Lower leg skin (tissue), 4 donors: ENCODE data around the gene ZFPM1. TPM values are rescaled to one million over a fixed set of nuclear protein-coding genes. Genes with fewer than 3 reads are reported as not detected.
"Not testable (repeated sequence)": the region's sequence is repeated elsewhere in the genome, so short reads cannot be mapped to it uniquely, and the experiment has no call there.

Experiments
- DNase-seq, 2 donors: peaks; one replicate each; pipeline ENCODE4 v3.0.0-alpha.2; 2019; ENCODE audit warnings: low spot score in 2 of 2
- H3K4me3 ChIP-seq: fragments of 200-600 bp; sonication (generic); 2 replicates; pipeline ENCODE4 v1.5.1; 2017; ENCODE audit warnings: mild to moderate bottlenecking, low read depth; ENCODE audit not compliant: poor library complexity, severe bottlenecking
- POLR2A ChIP-seq, 2 donors: fragments of 450-650 bp; IDR thresholded peaks; one replicate each; pipeline ENCODE4 v1.6.1; 2016 to 2017; ENCODE audit warnings: antibody characterized with exemption in 2 of 2, mild to moderate bottlenecking in 1 of 2, moderate library complexity in 1 of 2
- WGBS, 2 donors: methylation state at CpG; one replicate each; pipeline ENCODE4 v1.1.5; 2018; 5-methylcytosine and 5-hydroxymethylcytosine counted together
- intact Hi-C: fragments of 100-400 bp; cut with DNase I; formaldehyde crosslinking; loops from one replicate; pipeline ENCODE4 v1.15.0; 2023; ENCODE audit warnings: low total_unique reads
- total RNA-seq, 4 donors: library from RNA; depleted of rRNA; stranded (reverse); fragments of >200 nt; gene quantifications; one replicate each; pipeline ENCODE4 v1.1.0, GENCODE V29; 2016
- TF ChIP-seq, protein P1 (sequence below), 3 donors: fragments of 450-650 bp; IDR thresholded peaks; one replicate each; pipeline ENCODE4 v1.5.1; 2016; ENCODE audit warnings: antibody characterized with exemption in 3 of 3, mild to moderate bottlenecking in 3 of 3, moderate library complexity in 2 of 3

Gene ZFPM1
- total RNA-seq, 4 donors from 2014 or later, result 2.0 to 4.0 (median 3.1) TPM

DNA sequence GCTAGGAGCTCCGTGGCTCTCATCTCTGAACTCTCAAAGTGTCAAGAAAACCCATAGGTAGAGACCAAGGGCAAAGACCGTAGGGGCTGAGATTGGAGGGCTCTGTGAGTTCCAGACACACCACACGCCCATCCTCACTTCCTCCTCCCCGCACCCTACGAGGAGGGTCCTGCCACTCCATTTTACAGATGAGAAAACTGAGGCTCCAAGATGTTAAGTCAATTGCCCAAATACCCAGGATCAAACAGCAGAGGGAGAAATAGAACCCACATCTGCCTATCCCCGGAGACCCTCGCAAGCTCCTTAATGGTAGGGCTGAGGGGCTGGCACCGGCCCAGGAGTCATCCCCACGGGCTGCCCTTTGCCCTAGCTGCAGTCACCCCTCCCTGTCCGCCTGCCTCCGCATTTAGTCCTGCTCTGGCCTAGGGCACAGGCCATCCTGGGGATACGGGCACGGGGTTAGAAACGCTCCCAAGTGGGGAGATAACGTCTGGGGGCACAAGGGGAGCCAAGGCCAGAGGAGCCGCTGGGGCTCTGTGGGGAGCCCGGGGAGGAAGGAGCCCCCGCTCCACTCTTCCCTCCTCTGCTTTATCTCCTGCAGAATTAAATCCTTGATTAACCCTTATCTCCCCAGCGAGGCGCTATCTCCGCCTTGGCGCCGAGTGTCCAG, 63.0 kb downstream of the ZFPM1 start:
- DNase-seq, result no peak
- TF ChIP-seq, protein P1, sequence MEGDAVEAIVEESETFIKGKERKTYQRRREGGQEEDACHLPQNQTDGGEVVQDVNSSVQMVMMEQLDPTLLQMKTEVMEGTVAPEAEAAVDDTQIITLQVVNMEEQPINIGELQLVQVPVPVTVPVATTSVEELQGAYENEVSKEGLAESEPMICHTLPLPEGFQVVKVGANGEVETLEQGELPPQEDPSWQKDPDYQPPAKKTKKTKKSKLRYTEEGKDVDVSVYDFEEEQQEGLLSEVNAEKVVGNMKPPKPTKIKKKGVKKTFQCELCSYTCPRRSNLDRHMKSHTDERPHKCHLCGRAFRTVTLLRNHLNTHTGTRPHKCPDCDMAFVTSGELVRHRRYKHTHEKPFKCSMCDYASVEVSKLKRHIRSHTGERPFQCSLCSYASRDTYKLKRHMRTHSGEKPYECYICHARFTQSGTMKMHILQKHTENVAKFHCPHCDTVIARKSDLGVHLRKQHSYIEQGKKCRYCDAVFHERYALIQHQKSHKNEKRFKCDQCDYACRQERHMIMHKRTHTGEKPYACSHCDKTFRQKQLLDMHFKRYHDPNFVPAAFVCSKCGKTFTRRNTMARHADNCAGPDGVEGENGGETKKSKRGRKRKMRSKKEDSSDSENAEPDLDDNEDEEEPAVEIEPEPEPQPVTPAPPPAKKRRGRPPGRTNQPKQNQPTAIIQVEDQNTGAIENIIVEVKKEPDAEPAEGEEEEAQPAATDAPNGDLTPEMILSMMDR (IDR thresholded peaks at IDR 0.05), result no peak
- no peak for TF ChIP-seq POLR2A (IDR thresholded peaks at IDR 0.05)
- WGBS, 2 donors, result 78 to 82% methylated on average over 23 of the region's 23 CpGs
- intact Hi-C loops, result no loop called here
- H3K4me3 ChIP-seq, result no peak overlapping the region

DNA sequence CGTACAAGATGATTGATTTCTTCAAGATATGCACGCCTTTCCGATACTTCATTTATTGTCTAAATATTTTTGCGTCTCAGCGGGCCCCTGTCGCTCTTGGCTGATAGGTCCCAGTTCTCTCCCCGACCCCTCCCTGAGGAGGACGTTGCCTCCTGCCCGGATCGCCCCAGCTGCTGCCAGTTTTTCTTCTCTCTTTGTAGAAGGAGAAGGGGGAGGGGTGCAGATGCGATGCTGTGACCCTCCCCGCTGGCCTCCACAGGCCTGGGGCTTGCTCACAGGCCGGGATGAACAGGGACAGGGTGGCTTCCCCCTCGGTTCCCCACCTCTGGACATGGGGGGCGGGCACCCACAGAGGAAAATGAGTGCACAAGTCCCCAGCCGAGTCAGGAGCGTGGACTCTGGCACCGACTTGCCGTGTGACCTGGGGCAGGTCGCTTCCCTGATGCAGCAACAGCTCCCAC, 63.6 kb downstream of the ZFPM1 start:
- intact Hi-C loops, result no loop called here
- 76 to 83% methylated on average over 19 to 20 of the region's 20 CpGs for WGBS, 2 donors
- no peak overlapping the region for H3K4me3 ChIP-seq
- no peak for TF ChIP-seq POLR2A (IDR thresholded peaks at IDR 0.05)
- TF ChIP-seq, protein P1 (IDR thresholded peaks at IDR 0.05), result no peak
- no peak for DNase-seq

DNA sequence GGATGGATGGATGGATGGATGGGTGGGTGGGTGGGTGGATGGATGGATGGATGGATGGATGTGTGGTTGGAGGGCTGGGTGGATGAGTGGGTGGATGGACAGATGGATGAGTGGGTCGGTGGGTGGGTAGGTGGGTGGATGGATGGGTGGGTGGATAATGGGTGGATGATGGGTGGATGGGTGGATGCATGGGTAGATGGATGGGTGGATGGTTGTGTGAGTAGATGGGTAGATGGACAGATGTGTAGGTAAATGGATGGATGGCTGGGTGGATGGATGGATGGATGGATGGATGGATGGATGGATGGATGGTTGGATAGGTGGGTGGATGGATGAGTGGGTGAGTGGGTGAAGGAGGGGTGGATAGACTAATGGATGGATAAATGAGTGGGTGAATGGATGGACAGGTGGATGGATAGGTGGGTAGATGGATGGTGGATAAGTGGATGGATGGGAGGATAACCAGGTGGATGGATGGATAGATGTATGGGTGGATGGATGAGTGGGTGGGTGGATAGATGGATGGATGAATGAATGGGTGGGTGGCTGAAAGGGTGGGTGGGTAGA, 64.2 kb downstream of the ZFPM1 start:
- DNase-seq, H3K4me3 ChIP-seq, intact Hi-C loops: not testable (repeated sequence)
- 89 to 92% methylated on average over 1 of the region's 1 CpG for WGBS, 2 donors
- TF ChIP-seq, protein P1 (IDR thresholded peaks at IDR 0.05), result peak in 1 of 3 donors; percentile 13

DNA sequence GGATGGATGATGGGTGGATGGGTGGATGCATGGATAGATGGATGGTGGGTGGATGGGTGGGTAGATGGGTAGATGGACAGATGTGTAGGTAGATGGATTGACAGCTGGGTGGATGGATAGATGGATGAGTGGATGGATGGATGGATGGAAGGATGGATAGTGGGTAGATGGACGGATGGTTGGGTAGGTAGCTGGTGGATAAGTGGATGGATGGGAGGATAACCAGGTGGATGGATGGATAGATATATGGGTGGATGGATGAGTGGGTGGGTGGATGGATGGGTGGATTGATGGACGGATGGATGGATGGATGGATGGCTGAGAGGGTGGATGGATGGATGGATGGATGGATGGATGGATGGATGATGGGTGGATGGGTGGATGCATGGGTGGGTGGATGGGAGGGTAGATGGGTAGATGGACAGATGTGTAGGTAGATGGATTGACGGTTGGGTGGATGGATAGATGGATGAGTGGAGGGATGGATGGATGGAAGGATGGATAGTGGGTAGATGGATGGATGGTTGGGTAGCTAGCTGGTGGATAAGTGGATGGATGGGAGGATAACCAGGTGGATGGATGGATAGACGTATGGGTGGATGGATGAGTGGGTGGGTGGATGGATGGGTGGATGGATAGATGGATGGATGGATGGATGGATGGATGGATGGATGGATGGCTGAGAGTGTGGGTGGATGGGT, 65.5 kb downstream of the ZFPM1 start:
- H3K4me3 ChIP-seq, intact Hi-C loops, DNase-seq: not testable (repeated sequence)
- 90 to 91% methylated on average over 4 of the region's 4 CpGs for WGBS, 2 donors

DNA sequence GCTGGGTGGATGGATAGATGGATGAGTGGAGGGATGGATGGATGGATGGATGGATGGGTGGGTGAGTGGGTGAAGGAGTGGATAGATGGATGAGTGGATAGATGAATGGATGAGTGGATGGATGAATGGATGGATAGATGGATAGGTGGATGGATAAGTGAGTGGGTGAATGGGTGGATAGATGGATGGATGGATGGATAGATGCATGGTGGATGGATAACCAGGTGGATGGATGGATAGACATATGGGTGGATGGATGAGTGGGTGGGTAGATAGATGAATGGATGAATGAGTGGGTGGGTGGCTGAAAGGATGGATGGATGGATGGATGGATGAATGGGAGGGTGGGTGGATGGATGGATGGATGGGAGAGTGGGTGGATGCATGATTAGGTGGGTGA, 66.2 kb downstream of the ZFPM1 start:
- TF ChIP-seq POLR2A (IDR thresholded peaks at IDR 0.05), result no peak
- TF ChIP-seq, protein P1 (IDR thresholded peaks at IDR 0.05), result no peak
- no peak overlapping the region for H3K4me3 ChIP-seq
- DNase-seq, result no peak
- intact Hi-C loops, result no loop called here

DNA sequence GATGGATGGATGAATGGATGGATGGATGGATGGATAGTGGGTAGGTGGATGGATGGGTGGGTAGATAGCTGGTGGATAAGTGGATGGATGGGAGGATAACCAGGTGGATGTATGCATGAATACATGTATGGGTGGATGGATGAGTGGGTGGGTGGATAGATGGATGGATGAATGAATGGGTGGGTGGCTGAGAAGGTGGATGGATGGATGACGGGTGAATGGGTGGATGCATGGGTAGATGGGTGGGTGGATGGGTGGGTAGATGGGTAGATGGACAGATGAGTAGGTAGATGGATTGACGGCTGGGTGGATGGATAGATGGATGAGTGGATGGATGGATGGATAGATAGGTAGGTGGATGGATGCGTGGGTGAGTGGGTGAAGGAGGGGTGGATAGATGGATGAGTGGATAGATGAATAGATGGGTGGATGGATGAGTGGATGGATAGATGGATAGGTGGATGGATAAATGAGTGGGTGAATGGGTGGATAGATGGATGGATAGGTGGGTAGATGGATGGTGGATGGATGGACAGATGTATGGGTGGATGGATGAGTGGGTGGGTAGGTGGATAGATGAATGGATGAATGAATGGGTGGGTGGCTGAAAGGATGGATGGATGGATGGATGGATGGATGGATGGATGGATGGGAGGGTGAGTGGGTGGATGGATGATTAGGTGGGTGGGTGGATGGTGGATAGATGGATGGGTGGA, 67.0 kb downstream of the ZFPM1 start:
- intact Hi-C loops, result no loop called here
- TF ChIP-seq, protein P1 (IDR thresholded peaks at IDR 0.05), result no peak
- no peak for TF ChIP-seq POLR2A (IDR thresholded peaks at IDR 0.05)
- H3K4me3 ChIP-seq, result no peak overlapping the region
- no peak for DNase-seq
- WGBS, 2 donors, result 97 to 98% methylated on average over 3 of the region's 3 CpGs
